Measurements from ENCODE around the gene RERG. TPM values are rescaled to one million over a fixed set of nuclear protein-coding genes. Genes with fewer than 3 reads are reported as not detected.

The RERG gene
- polyA plus RNA-seq, 1 donor from 2014 or later: 0.87 TPM

DNA sequence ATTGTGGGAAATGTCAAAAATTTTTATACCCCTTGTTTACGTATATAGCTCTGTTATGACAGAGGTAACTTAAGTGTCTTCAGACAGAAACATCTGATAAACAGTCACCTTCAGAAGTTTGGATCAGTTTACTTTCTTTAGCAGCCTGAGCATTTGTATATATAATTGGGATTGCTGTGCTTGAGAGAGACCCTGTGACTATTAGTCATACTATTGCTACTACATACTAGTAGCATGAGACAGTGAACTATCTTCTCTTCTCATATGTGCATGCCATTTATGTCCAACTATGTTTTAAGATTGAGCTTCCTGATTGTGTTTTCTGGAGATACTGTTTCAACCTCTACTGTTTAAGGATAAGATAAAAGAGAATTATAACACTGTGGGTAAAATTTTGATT is 146.9 kb downstream of the RERG start:
- H3K4me2 ChIP-seq (ENCODE audit: low read length): no peak overlapping the region
- H3F3A ChIP-seq (ENCODE audit: insufficient read depth, low read length, poor library complexity, severe bottlenecking): no peaks in the 10 kb centered on the region
- no peak overlapping the region for H3K9ac ChIP-seq (ENCODE audit: low read length)
- no peaks in the 10 kb centered on the region for H3K9me2 ChIP-seq (ENCODE audit: insufficient read depth, low read length)
- H3K9me3 ChIP-seq (ENCODE audit: low read length): no peaks in the 10 kb centered on the region
- H2AFZ ChIP-seq (ENCODE audit: low read depth, low read length): no peak overlapping the region
- no peaks in the 10 kb centered on the region for H3K36me3 ChIP-seq (ENCODE audit: insufficient read depth, low read length)
- TF ChIP-seq RAD21 (conservative IDR thresholded peaks at IDR 0.05) (no peak), TAF1 (IDR thresholded peaks at IDR 0.05; ENCODE audit: low read depth) (no peak), SMC3 (conservative IDR thresholded peaks at IDR 0.05; ENCODE audit: poor library complexity) (no peak), REST (IDR thresholded peaks at IDR 0.05; ENCODE audit: borderline replicate concordance) (no peak), MXI1 (conservative IDR thresholded peaks at IDR 0.05; ENCODE audit: poor library complexity, severe bottlenecking) (no peak), EZH2 (IDR thresholded peaks at IDR 0.05; ENCODE audit: borderline replicate concordance, insufficient read depth, low read length, poor library complexity, severe bottlenecking) (no peak), POLR2AphosphoS5 (IDR thresholded peaks at IDR 0.05) (no peak), EP300 (conservative IDR thresholded peaks at IDR 0.05; ENCODE audit: poor library complexity, severe bottlenecking) (no peak)
- TF ChIP-seq, protein P1, sequence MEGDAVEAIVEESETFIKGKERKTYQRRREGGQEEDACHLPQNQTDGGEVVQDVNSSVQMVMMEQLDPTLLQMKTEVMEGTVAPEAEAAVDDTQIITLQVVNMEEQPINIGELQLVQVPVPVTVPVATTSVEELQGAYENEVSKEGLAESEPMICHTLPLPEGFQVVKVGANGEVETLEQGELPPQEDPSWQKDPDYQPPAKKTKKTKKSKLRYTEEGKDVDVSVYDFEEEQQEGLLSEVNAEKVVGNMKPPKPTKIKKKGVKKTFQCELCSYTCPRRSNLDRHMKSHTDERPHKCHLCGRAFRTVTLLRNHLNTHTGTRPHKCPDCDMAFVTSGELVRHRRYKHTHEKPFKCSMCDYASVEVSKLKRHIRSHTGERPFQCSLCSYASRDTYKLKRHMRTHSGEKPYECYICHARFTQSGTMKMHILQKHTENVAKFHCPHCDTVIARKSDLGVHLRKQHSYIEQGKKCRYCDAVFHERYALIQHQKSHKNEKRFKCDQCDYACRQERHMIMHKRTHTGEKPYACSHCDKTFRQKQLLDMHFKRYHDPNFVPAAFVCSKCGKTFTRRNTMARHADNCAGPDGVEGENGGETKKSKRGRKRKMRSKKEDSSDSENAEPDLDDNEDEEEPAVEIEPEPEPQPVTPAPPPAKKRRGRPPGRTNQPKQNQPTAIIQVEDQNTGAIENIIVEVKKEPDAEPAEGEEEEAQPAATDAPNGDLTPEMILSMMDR (IDR thresholded peaks at IDR 0.05; ENCODE audit: poor library complexity, severe bottlenecking): no peak
- H3K4me3 ChIP-seq (ENCODE audit: low read length): no peak overlapping the region
- no peaks in the 10 kb centered on the region for H3K79me2 ChIP-seq (replicated peaks; ENCODE audit: insufficient read depth, low read length)
- no peaks in the 10 kb centered on the region for H3K27me3 ChIP-seq (ENCODE audit: insufficient read depth, low read depth, low read length)
- H3K27ac ChIP-seq (ENCODE audit: low read length): no peak overlapping the region
- H4K20me1 ChIP-seq (ENCODE audit: insufficient read depth): no peaks in the 10 kb centered on the region

GRCh38 chr12:15059123-15059522 is 162.1 kb downstream of the RERG start:
- no peak overlapping the region for H3K4me2 ChIP-seq (ENCODE audit: low read length)
- H3K36me3 ChIP-seq (ENCODE audit: insufficient read depth, low read length): no peaks in the 10 kb centered on the region
- H3K27me3 ChIP-seq (ENCODE audit: insufficient read depth, low read depth, low read length): no peaks in the 10 kb centered on the region
- H3K9me2 ChIP-seq (ENCODE audit: insufficient read depth, low read length): no peaks in the 10 kb centered on the region
- H2AFZ ChIP-seq (ENCODE audit: low read depth, low read length): no peak overlapping the region
- no peaks in the 10 kb centered on the region for H3K9me3 ChIP-seq (ENCODE audit: low read length)
- no peak overlapping the region for H3K4me3 ChIP-seq (ENCODE audit: low read length)
- no peaks in the 10 kb centered on the region for H3F3A ChIP-seq (ENCODE audit: insufficient read depth, low read length, poor library complexity, severe bottlenecking)
- no peaks in the 10 kb centered on the region for H4K20me1 ChIP-seq (ENCODE audit: insufficient read depth)
- no peak overlapping the region for H3K9ac ChIP-seq (ENCODE audit: low read length)
- no peak overlapping the region for H3K27ac ChIP-seq (ENCODE audit: low read length)
- no peaks in the 10 kb centered on the region for H3K79me2 ChIP-seq (replicated peaks; ENCODE audit: insufficient read depth, low read length)
- TF ChIP-seq EZH2 (IDR thresholded peaks at IDR 0.05; ENCODE audit: borderline replicate concordance, insufficient read depth, low read length, poor library complexity, severe bottlenecking) (no peak), MXI1 (conservative IDR thresholded peaks at IDR 0.05; ENCODE audit: poor library complexity, severe bottlenecking) (no peak), SMC3 (conservative IDR thresholded peaks at IDR 0.05; ENCODE audit: poor library complexity) (no peak), REST (IDR thresholded peaks at IDR 0.05; ENCODE audit: borderline replicate concordance) (no peak), POLR2AphosphoS5 (IDR thresholded peaks at IDR 0.05) (no peak), TAF1 (IDR thresholded peaks at IDR 0.05; ENCODE audit: low read depth) (no peak), RAD21 (conservative IDR thresholded peaks at IDR 0.05) (no peak), EP300 (conservative IDR thresholded peaks at IDR 0.05; ENCODE audit: poor library complexity, severe bottlenecking) (no peak)
- TF ChIP-seq, protein P1 (IDR thresholded peaks at IDR 0.05; ENCODE audit: poor library complexity, severe bottlenecking): no peak

Data from neural cell (in vitro differentiated cells).